OCI-LY3 (cell line): ENCODE results near the gene TEX19.

Source experiments
- CTCF ChIP-seq: fragments of 200-600, 300-600 bp; sonication (generic); IDR thresholded peaks from 2 replicates; pipeline ENCODE4 v1.5.1; 2014; ENCODE audit warnings: antibody characterized with exemption, low read length, low read depth
- EZH2phosphoT487 ChIP-seq: fragments of 200-600 bp; shearing (Covaris generic); IDR thresholded peaks from 2 replicates; pipeline ENCODE4 v1.6.1; 2018; ENCODE audit warnings: antibody characterized with exemption, mixed run types, low read depth

- TF ChIP-seq CTCF (no peak), EZH2phosphoT487 (no peak)
Observed at GRCh38 chr17:82399601-82400101, 40.6 kb downstream of the TEX19 start.
